LNCAP (cell line): ENCODE results near the gene HOXB4.

Source experiments
- CTCF ChIP-seq: fragments of 450-650 bp; IDR thresholded peaks from 2 replicates; pipeline ENCODE4 v1.5.1; 2017; ENCODE audit warnings: mild to moderate bottlenecking

The HOXB4 gene

GRCh38 chr17:48623583-48623982 lies 45.4 kb upstream of the HOXB4 start:
- TF ChIP-seq CTCF = no peak

GRCh38 chr17:48622857-48623256 lies 44.7 kb upstream of the HOXB4 start:
- TF ChIP-seq CTCF = no peak

- no peak for TF ChIP-seq CTCF
Measured at GRCh38 chr17:48621410-48622392, 43.6 kb upstream of the HOXB4 start.

GRCh38 chr17:48620461-48621139 lies 42.5 kb upstream of the HOXB4 start:
- TF ChIP-seq CTCF = no peak

- no peak for TF ChIP-seq CTCF
Measured at GRCh38 chr17:48619826-48620449, 41.8 kb upstream of the HOXB4 start.

GRCh38 chr17:48618256-48618896 lies 40.2 kb upstream of the HOXB4 start:
- TF ChIP-seq CTCF = peak; percentile 98
